ENCODE measurements around the gene IRAG1. TPM values are rescaled to one million over a fixed set of nuclear protein-coding genes. Genes with fewer than 3 reads are reported as not detected.

Gene IRAG1
- total RNA-seq, 2 experiments from 2014 or later, result not detected

- ChIA-PET POLR2A (interaction anchor here (0.6 to 0.8 kb wide), 3 partner anchors 11 to 687 kb away, joined by 3 read pairs; no protein-coding TSS in a partner anchor), CTCF (ENCODE audit: unreplicated experiment) (no interaction called here)
- H4K20me1 ChIP-seq (ENCODE audit: insufficient read depth, low read length), result no peaks in the 10 kb centered on the region
- DNase-seq (ENCODE audit: low spot score), result no peak
- H3K4me3 ChIP-seq (ENCODE audit: low read depth, low read length, poor library complexity, severe bottlenecking), result no peak overlapping the region
- intact Hi-C loops (cut with micrococcal nuclease; ENCODE audit: unreplicated experiment), result no loop called here
- no peak overlapping the region for H3K27ac ChIP-seq (ENCODE audit: low read depth, low read length, poor library complexity, severe bottlenecking)
- no peaks in the 10 kb centered on the region for H3K36me3 ChIP-seq (ENCODE audit: insufficient read depth, low read length)
- no peaks in the 10 kb centered on the region for H3K4me1 ChIP-seq (ENCODE audit: insufficient read depth, low read length, poor library complexity, severe bottlenecking)
- no peak for TF ChIP-seq EZH2phosphoT487 (IDR thresholded peaks at IDR 0.05; ENCODE audit: borderline replicate concordance, low read depth, low read length)
- no peak for TF ChIP-seq CTCF (conservative IDR thresholded peaks at IDR 0.05; ENCODE audit: low read length)
- no peak overlapping the region for H2AFZ ChIP-seq (ENCODE audit: low read length)
- H3K79me2 ChIP-seq (ENCODE audit: insufficient read depth, low read depth, low read length), result no peaks in the 10 kb centered on the region
- H3K9me2 ChIP-seq (ENCODE audit: insufficient read depth, low read length), result no peaks in the 10 kb centered on the region
- H3K9me3 ChIP-seq (ENCODE audit: low read length), result no peaks in the 10 kb centered on the region
- no TSS peak for BruUV-seq (replicated peaks)
- H3K4me2 ChIP-seq (ENCODE audit: low read length), result no peak overlapping the region
These were observed 33.7 kb upstream of the IRAG1 start for GRCh38 chr11:10727146-10727851.

GRCh38 chr11:10725907-10726253 lies 32.3 kb upstream of the IRAG1 start:
- H3K4me2 ChIP-seq (ENCODE audit: low read length), result no peak overlapping the region
- H4K20me1 ChIP-seq (ENCODE audit: insufficient read depth, low read length), result no peaks in the 10 kb centered on the region
- no peaks in the 10 kb centered on the region for H3K9me2 ChIP-seq (ENCODE audit: insufficient read depth, low read length)
- no TSS peak for BruUV-seq (replicated peaks)
- H3K4me1 ChIP-seq (ENCODE audit: insufficient read depth, low read length, poor library complexity, severe bottlenecking), result no peaks in the 10 kb centered on the region
- ChIA-PET POLR2A (no interaction called here), CTCF (ENCODE audit: unreplicated experiment) (no interaction called here)
- H3K79me2 ChIP-seq (ENCODE audit: insufficient read depth, low read depth, low read length), result no peaks in the 10 kb centered on the region
- TF ChIP-seq EZH2phosphoT487 (IDR thresholded peaks at IDR 0.05; ENCODE audit: borderline replicate concordance, low read depth, low read length), result no peak
- no peak for TF ChIP-seq CTCF (conservative IDR thresholded peaks at IDR 0.05; ENCODE audit: low read length)
- DNase-seq (ENCODE audit: low spot score), result no peak
- intact Hi-C loops (cut with micrococcal nuclease; ENCODE audit: unreplicated experiment), result no loop called here
- H3K36me3 ChIP-seq (ENCODE audit: insufficient read depth, low read length), result no peaks in the 10 kb centered on the region
- H2AFZ ChIP-seq (ENCODE audit: low read length), result no peak overlapping the region
- H3K9me3 ChIP-seq (ENCODE audit: low read length), result no peaks in the 10 kb centered on the region
- no peak overlapping the region for H3K4me3 ChIP-seq (ENCODE audit: low read depth, low read length, poor library complexity, severe bottlenecking)
- no peak overlapping the region for H3K27ac ChIP-seq (ENCODE audit: low read depth, low read length, poor library complexity, severe bottlenecking)

GRCh38 chr11:10725114-10725906 lies 31.8 kb upstream of the IRAG1 start:
- no peak overlapping the region for H3K4me2 ChIP-seq (ENCODE audit: low read length)

More at GRCh38 chr11:10725114-10725906, 31.8 kb upstream of the IRAG1 start:
- Histone ChIP-seq H3K27ac (ENCODE audit: low read depth, low read length, poor library complexity, severe bottlenecking) (no peak overlapping the region), H3K4me1 (ENCODE audit: insufficient read depth, low read length, poor library complexity, severe bottlenecking) (no peaks in the 10 kb centered on the region), H3K4me3 (ENCODE audit: low read depth, low read length, poor library complexity, severe bottlenecking) (no peak overlapping the region), H3K9me2 (ENCODE audit: insufficient read depth, low read length) (no peaks in the 10 kb centered on the region), H3K36me3 (ENCODE audit: insufficient read depth, low read length) (no peaks in the 10 kb centered on the region), H3K9me3 (ENCODE audit: low read length) (no peaks in the 10 kb centered on the region), H2AFZ (ENCODE audit: low read length) (no peak overlapping the region), H4K20me1 (ENCODE audit: insufficient read depth, low read length) (no peaks in the 10 kb centered on the region), H3K79me2 (ENCODE audit: insufficient read depth, low read depth, low read length) (no peaks in the 10 kb centered on the region)
- TF ChIP-seq EZH2phosphoT487 (IDR thresholded peaks at IDR 0.05; ENCODE audit: borderline replicate concordance, low read depth, low read length) (no peak), CTCF (conservative IDR thresholded peaks at IDR 0.05; ENCODE audit: low read length) (no peak)
- BruUV-seq (replicated peaks), result no TSS peak
- intact Hi-C loops (cut with micrococcal nuclease; ENCODE audit: unreplicated experiment), result no loop called here
- ChIA-PET CTCF (ENCODE audit: unreplicated experiment) (no interaction called here), POLR2A (interaction anchor here (0.6 to 1.0 kb wide), 3 partner anchors 38 to 919 kb away, joined by 3 read pairs; no protein-coding TSS in a partner anchor)
- no peak for DNase-seq (ENCODE audit: low spot score)

Measured in OCI-LY7 (cell line).